H1 (cell line): ENCODE data around the gene EGLN3. TPM values are rescaled to one million over a fixed set of nuclear protein-coding genes. Genes with fewer than 3 reads are reported as not detected.
A peak's percentile ranks its signal among the peaks of the same experiment; 100 is the strongest.

ENCODE experiments used
- CTCF ChIA-PET: fragments of 300-600 bp; sonication (Branson Sonifier 250); formaldehyde crosslinking; loops from one replicate; lab custom pipeline; 2021; ENCODE audit not compliant: partially characterized antibody; lab: Charles Lee
- POLR2A ChIA-PET: fragments of 300-600 bp; sonication (Branson Sonifier 250); formaldehyde crosslinking; loops from one replicate; lab custom pipeline; 2021; ENCODE audit warnings: inconsistent platforms; ENCODE audit not compliant: partially characterized antibody; lab: Charles Lee
- DNase-seq, 2 experiments: peaks; one replicate each; pipeline versions ENCODE4 v3.0.0 to v3.0.0-alpha.2; 2010 to 2022; ENCODE audit warnings: low spot score in 2 of 2, low read depth in 1 of 2, mixed read lengths in 1 of 2
- FAIRE-seq: peaks from 2 replicates; lab custom pipeline; 2011; peaks lifted over from hg19 to GRCh38; lab: Jason Lieb, UNC
- H2AFZ ChIP-seq: 2 replicates; pipeline ENCODE4 v1.8.1; 2012; ENCODE audit warnings: low read length, inconsistent platforms
- H2AK5ac ChIP-seq: 2 replicates; pipeline ENCODE4 v1.6.1; 2013; ENCODE audit warnings: low read depth, low read length
- H2BK120ac ChIP-seq: replicated peaks from 2 replicates; pipeline ENCODE3; 2013; ENCODE audit warnings: low read depth, low read length, inconsistent platforms
- H2BK12ac ChIP-seq: 2 replicates; pipeline ENCODE4 v1.6.1; 2013; ENCODE audit warnings: low read depth, low read length
- H2BK15ac ChIP-seq: 2 replicates; pipeline ENCODE4 v1.6.1; 2013; ENCODE audit warnings: low read length
- H2BK20ac ChIP-seq: 2 replicates; pipeline ENCODE4 v1.6.1; 2013; ENCODE audit warnings: low read length
- H2BK5ac ChIP-seq: 2 replicates; pipeline ENCODE4 v1.6.1; 2013; ENCODE audit warnings: low read depth, low read length
- H3K14ac ChIP-seq: 2 replicates; pipeline ENCODE4 v1.6.1; 2013; ENCODE audit warnings: inconsistent platforms; ENCODE audit not compliant: insufficient read length
- H3K18ac ChIP-seq: 2 replicates; pipeline ENCODE4 v1.6.1; 2013; ENCODE audit warnings: low read length; ENCODE audit errors: extremely low read depth
- H3K23ac ChIP-seq: 2 replicates; pipeline ENCODE4 v1.6.1; 2013; ENCODE audit warnings: inconsistent platforms; ENCODE audit not compliant: insufficient read length
- H3K23me2 ChIP-seq: 2 replicates; pipeline ENCODE4 v1.6.1; 2013; ENCODE audit warnings: low read depth, low read length
- H3K27ac ChIP-seq: 2 replicates; pipeline ENCODE4 v1.6.1; 2011; ENCODE audit warnings: low read depth, low read length, inconsistent platforms
- H3K27me3 ChIP-seq, 4 experiments: replicated peaks in 1 of 4; 1 replicate in 1 of 4; 2 replicates in 3 of 4; pipeline versions ENCODE4 v1.6.1 to v1.8.1; 2011 to 2013; ENCODE audit warnings: low read length in 3 of 4, mild to moderate bottlenecking in 3 of 4, inconsistent platforms in 2 of 4, mixed read lengths in 2 of 4, moderate library complexity in 1 of 4; ENCODE audit not compliant: control insufficient read depth in 3 of 4, insufficient read depth in 3 of 4; ENCODE audit errors: extremely low read depth in 1 of 4
- H3K36me3 ChIP-seq, 4 experiments: 2 replicates each; pipeline versions ENCODE4 v1.6.1 to v1.8.1; 2011 to 2013; ENCODE audit warnings: mild to moderate bottlenecking in 4 of 4, low read length in 3 of 4, moderate library complexity in 2 of 4, control low read depth in 1 of 4, inconsistent platforms in 1 of 4; ENCODE audit not compliant: insufficient read depth in 4 of 4, control insufficient read depth in 2 of 4
- H3K4ac ChIP-seq: replicated peaks from 2 replicates; pipeline ENCODE3; 2013; ENCODE audit warnings: low read length, low read depth, mixed read lengths, inconsistent platforms; ENCODE audit not compliant: insufficient read length
- H3K4me1 ChIP-seq, 4 experiments: replicated peaks in 1 of 4; 1 replicate in 1 of 4; 2 replicates in 3 of 4; pipeline versions ENCODE4 v1.6.1 to v1.8.1; 2011 to 2013; ENCODE audit warnings: low read length in 3 of 4, inconsistent platforms in 2 of 4, mixed read lengths in 1 of 4; ENCODE audit not compliant: insufficient read depth in 4 of 4, control insufficient read depth in 3 of 4
- H3K4me2 ChIP-seq, 2 experiments: 2 replicates each; pipeline versions ENCODE4 v1.6.1 to v1.8.1; 2011 to 2013; ENCODE audit warnings: low read depth in 2 of 2, low read length in 2 of 2, control low read depth in 1 of 2, inconsistent platforms in 1 of 2, mild to moderate bottlenecking in 1 of 2; ENCODE audit not compliant: insufficient read depth in 1 of 2
- H3K4me3 ChIP-seq, 4 experiments: fragments of 200-600, 300-600 bp in 1 of 4; sonication (generic), shearing (Covaris generic), sonication (Bioruptor Twin) in 1 of 4; 2 replicates each; pipeline versions ENCODE4 v1.5.1 to v1.8.1; 2011 to 2016; ENCODE audit warnings: low read length in 4 of 4, low read depth in 3 of 4, control low read depth in 2 of 4, inconsistent platforms in 2 of 4, mild to moderate bottlenecking in 2 of 4, mixed read lengths in 1 of 4, moderate library complexity in 1 of 4; ENCODE audit not compliant: insufficient read depth in 2 of 4; ENCODE audit errors: extremely low read depth in 1 of 4
- H3K56ac ChIP-seq: replicated peaks from 2 replicates; pipeline ENCODE3; 2013; ENCODE audit warnings: low read depth, mild to moderate bottlenecking, mixed read lengths, low read length, inconsistent platforms; ENCODE audit not compliant: insufficient read length
- H3K79me1 ChIP-seq: 2 replicates; pipeline ENCODE4 v1.6.1; 2013; ENCODE audit warnings: low read depth, low read length, control low read depth
- H3K79me2 ChIP-seq, 2 experiments: 2 replicates each; pipeline versions ENCODE4 v1.6.1 to v1.8.1; 2012 to 2013; ENCODE audit warnings: low read length in 2 of 2, mild to moderate bottlenecking in 2 of 2, inconsistent platforms in 1 of 2; ENCODE audit not compliant: insufficient read depth in 2 of 2, control insufficient read depth in 1 of 2
- H3K9ac ChIP-seq, 4 experiments: replicated peaks in 1 of 4; 1 replicate in 1 of 4; 2 replicates in 3 of 4; pipeline versions ENCODE4 v1.6.1 to v1.8.1; 2011 to 2013; ENCODE audit warnings: low read depth in 3 of 4, low read length in 3 of 4, control low read depth in 2 of 4, mild to moderate bottlenecking in 2 of 4, moderate library complexity in 2 of 4, inconsistent platforms in 1 of 4; ENCODE audit errors: extremely low read depth in 1 of 4
- H3K9me3 ChIP-seq, 2 experiments: 2 replicates each; pipeline versions ENCODE4 v1.6.1 to v1.8.1; 2012 to 2013; ENCODE audit warnings: mild to moderate bottlenecking in 2 of 2, moderate library complexity in 2 of 2, control low read depth in 1 of 2, inconsistent platforms in 1 of 2, low read depth in 1 of 2, low read length in 1 of 2, mixed read lengths in 1 of 2; ENCODE audit not compliant: insufficient read depth in 2 of 2
- H4K20me1 ChIP-seq, 2 experiments: replicated peaks in 1 of 2; 2 replicates each; pipeline versions ENCODE3 to v1.8.1; 2011 to 2013; ENCODE audit warnings: inconsistent platforms in 2 of 2, low read length in 2 of 2, mild to moderate bottlenecking in 1 of 2; ENCODE audit not compliant: insufficient read depth in 2 of 2, control insufficient read depth in 1 of 2
- H4K5ac ChIP-seq: 2 replicates; pipeline ENCODE4 v1.6.1; 2013; ENCODE audit warnings: low read length, low read depth, mixed read lengths, inconsistent platforms; ENCODE audit not compliant: insufficient read length
- H4K8ac ChIP-seq: 2 replicates; pipeline ENCODE4 v1.8.0; 2013; ENCODE audit warnings: mild to moderate bottlenecking, moderate library complexity, low read length, inconsistent platforms; ENCODE audit not compliant: insufficient read depth; ENCODE audit errors: extremely low read depth
- H4K91ac ChIP-seq: replicated peaks from 2 replicates; pipeline ENCODE3; 2013; ENCODE audit warnings: low read length, mixed read lengths, inconsistent platforms; ENCODE audit not compliant: insufficient read length
- E2F6 ChIP-seq: IDR thresholded peaks from 2 replicates; pipeline ENCODE4 v1.6.1; 2012; ENCODE audit warnings: inconsistent platforms
- KDM1A ChIP-seq: fragments of 200-600, 300-600 bp; sonication (generic); IDR thresholded peaks from 2 replicates; pipeline ENCODE4 v1.7.1; 2016; ENCODE audit warnings: mild to moderate bottlenecking, low read length, borderline replicate concordance
- WGBS, 2 experiments: shearing (Covaris generic) in 1 of 2; methylation state at CpG; one replicate each; pipeline versions ENCODE4 v1.1.6 to v1.1.7; 2013 to 2015; ENCODE audit warnings: low lambda C conversion rate in 2 of 2, mixed read lengths in 2 of 2, inconsistent platforms in 1 of 2, low coverage in 1 of 2, missing lambda C conversion rate in 1 of 2; ENCODE audit not compliant: insufficient replicate concordance in 2 of 2, insufficient coverage in 1 of 2, insufficient read length in 1 of 2; ENCODE audit errors: extremely low coverage in 1 of 2, missing lambda C conversion rate in 1 of 2; 5-methylcytosine and 5-hydroxymethylcytosine counted together
- polyA plus RNA-seq, 7 experiments: library from polyadenylated mRNA; depleted of rRNA in 3 of 7; stranded (reverse) in 5 of 7; unstranded in 2 of 7; fragments of >200 nt in 5 of 7; fragments of 200-250 nt in 2 of 7; gene quantifications; 1 replicate in 5 of 7; 2 replicates in 1 of 7; 4 replicates in 1 of 7; pipeline versions ENCODE4 v1.2.1 to v1.2.3, GENCODE V29; 2011 to 2013; ENCODE audit warnings: missing spikeins in 2 of 7, mixed read lengths in 2 of 7
- total RNA-seq: library from RNA; stranded (reverse); fragmentation: NEBNext Ultra II Directional; extraction: Animal tissue kit (Norgen Biotek cat#: 25700); gene quantifications from 2 replicates; pipeline ENCODE4 v1.2.1, GENCODE V29; 2021

The EGLN3 gene
- total and polyA plus RNA-seq, 2 of the 8 experiments (the other 6 are each of a cell fraction or from before 2014, with no cell fraction given), result 10.6 to 27.3 TPM

DNA sequence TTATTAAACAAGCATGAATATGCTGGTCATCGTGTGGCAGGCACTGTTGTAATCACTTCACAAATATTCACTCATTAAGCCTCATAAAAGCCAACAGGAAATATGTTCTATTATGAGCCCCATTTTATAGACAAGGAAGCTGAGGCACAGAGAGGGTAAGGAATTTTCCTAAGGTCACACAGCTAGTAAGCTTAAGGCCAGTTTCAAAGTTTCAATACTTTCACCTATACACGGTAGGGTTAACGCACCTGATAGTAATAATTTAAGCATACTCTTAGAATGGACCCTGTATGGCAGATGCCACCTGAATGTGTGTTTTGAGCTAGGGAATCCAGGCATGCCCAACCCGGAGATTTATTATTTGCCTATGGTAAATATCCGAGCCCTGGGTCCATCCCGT, 39.8 kb downstream of the EGLN3 start:
- WGBS, 2 experiments, result 93% methylated on average over 6 of the region's 6 CpGs; no CpG with 5 or more reads in 1 of the 2 experiments
- no peaks in the 10 kb centered on the region for H3K79me2 ChIP-seq
- H2AK5ac ChIP-seq, result no peak overlapping the region
- H2BK120ac ChIP-seq, result no peak overlapping the region
- no peak overlapping the region for H2BK5ac ChIP-seq
- no peak overlapping the region for H3K9ac ChIP-seq
- no peak overlapping the region for H3K14ac ChIP-seq
- no peak overlapping the region for H4K5ac ChIP-seq
- no peak overlapping the region for H4K8ac ChIP-seq
- H3K18ac ChIP-seq, result no peak overlapping the region
- ChIA-PET CTCF (interaction anchor here (0.7 to 4.8 kb wide), 12 partner anchors 9 to 308 kb away, joined by 3 to 42 read pairs (median 4); no protein-coding TSS in a partner anchor), POLR2A (no interaction called here)
- no peak overlapping the region for H3K56ac ChIP-seq
- peak; percentile 68; the same call in 1 of the 2 replicates for TF ChIP-seq KDM1A
- TF ChIP-seq E2F6, result no peak
- no peaks in the 10 kb centered on the region; a peak in 1 of 8 replicates for H3K36me3 ChIP-seq
- no peaks in the 10 kb centered on the region; a peak in 1 of 4 replicates for H3K9me3 ChIP-seq
- FAIRE-seq, result no peak
- no peaks in the 10 kb centered on the region for H3K27me3 ChIP-seq
- no peaks in the 10 kb centered on the region for H3K23me2 ChIP-seq
- H2BK12ac ChIP-seq, result no peak overlapping the region
- H3K4ac ChIP-seq, result no peak overlapping the region
- H3K23ac ChIP-seq, result no peak overlapping the region
- H2BK20ac ChIP-seq, result no peak overlapping the region
- H2BK15ac ChIP-seq, result no peak overlapping the region
- no peak for DNase-seq
- no peaks in the 10 kb centered on the region for H4K20me1 ChIP-seq
- H3K4me2 ChIP-seq, result no peak overlapping the region
- no peak overlapping the region for H3K27ac ChIP-seq
- no peaks in the 10 kb centered on the region; a peak in 1 of 7 replicates for H3K4me1 ChIP-seq
- H4K91ac ChIP-seq, result no peak overlapping the region
- H2AFZ ChIP-seq, result no peak overlapping the region
- no peaks in the 10 kb centered on the region for H3K79me1 ChIP-seq
- no peak overlapping the region for H3K4me3 ChIP-seq
